GM04503 (cell line): Measurements from ENCODE around the gene NKD2.
"Not testable (repeated sequence)": the region's sequence is repeated elsewhere in the genome, so short reads cannot be mapped to it uniquely, and the experiment has no call there.

Experiments
- DNase-seq: peaks from one replicate; pipeline ENCODE4 v3.0.0-alpha.2; 2012; ENCODE audit warnings: low read depth

Gene NKD2

GRCh38 chr5:1058083-1058945 lies 49.7 kb downstream of the NKD2 start:
- no peak for DNase-seq

DNA sequence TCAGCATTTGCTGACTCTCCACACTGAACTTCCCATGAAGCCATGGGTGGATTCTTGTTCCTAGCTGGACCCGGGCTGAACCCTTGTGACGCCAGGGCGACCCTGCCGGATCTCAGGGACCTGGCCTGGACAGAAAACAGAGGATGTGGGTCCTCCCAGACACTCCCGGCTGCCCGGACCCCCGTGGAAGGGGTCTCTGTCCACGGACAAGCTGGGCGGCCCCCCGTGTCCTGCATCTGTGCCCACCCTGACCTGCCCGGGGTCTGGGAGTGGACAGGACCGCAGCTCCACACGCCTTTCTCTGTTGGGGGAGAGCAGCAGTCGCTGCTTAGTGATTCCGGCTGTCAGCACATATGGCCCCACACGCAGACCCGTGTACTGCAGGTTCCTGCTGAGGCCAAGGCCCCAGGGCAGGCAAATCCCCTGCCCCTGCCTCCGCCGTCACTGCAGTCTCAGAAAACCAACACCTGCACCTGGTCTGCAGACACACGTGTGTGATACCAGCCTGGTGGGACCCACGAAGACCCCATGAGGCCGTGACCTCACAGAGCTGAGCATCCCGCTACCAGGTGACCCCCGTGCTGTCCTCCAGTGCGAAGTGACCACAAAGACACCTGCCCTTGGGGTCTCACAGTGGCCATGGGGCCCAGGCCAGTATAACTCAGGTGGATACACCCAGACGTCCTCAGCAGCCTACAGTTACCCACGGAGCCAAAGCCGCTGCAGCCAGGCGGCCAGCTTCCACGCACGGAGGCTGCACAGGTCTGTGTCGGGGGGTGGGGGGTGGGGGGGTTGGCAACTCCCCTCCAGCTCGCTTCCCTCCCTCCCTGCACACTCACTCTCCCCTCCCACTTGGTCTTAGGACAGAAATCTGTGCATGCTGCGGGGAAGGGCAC lies 50.6 kb downstream of the NKD2 start:
- DNase-seq = no peak

GRCh38 chr5:1059884-1060263 lies 51.3 kb downstream of the NKD2 start:
- no peak for DNase-seq

DNA sequence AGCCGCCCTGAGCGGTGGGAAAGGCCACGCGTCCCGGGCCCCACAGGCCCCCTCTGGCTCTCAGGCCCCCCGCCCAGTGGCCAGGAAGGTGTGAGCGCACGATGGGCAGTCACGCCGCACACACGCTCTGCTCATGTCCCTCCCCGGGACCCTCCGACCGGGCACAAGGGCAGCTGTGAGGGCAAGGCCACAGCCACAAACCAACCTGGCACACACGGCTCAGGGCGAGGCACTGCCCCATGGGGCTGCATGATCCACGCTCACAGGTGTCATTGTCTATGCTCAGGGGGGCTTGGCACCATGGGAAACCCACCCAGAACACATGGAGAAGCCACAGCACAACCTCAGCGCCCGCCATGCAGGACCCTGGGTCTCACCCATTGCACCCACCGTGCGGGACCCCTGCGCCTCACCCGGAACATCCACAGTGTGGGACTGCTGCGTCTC lies 52.0 kb downstream of the NKD2 start:
- no peak for DNase-seq

- DNase-seq = not testable (repeated sequence)
Observed at GRCh38 chr5:1061292-1061691, 52.7 kb downstream of the NKD2 start.

DNA sequence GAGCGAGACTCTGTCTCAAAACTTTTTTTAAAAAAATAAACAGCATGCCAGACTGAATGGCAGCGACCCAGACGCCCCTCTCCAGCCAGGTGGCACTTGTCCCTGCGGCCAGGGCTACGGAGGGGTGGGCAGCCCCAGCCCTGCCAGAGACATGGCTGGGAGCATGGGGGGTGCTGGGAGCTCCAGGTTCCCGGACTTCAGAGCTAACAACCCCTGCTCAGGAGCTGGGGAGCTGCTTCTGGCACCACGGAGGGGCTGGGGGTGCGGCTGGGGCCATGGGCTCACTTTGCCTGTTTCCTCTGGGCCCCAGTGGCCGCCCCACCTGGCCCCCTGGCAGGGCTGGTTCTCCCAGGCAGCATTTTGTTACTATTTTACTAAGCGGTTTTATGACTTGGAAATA lies 53.3 kb downstream of the NKD2 start:
- DNase-seq = no peak

- DNase-seq = no peak
Observed at GRCh38 chr5:1062761-1063568, 54.4 kb downstream of the NKD2 start.

GRCh38 chr5:1063661-1064382 lies 55.2 kb downstream of the NKD2 start:
- no peak for DNase-seq

DNA sequence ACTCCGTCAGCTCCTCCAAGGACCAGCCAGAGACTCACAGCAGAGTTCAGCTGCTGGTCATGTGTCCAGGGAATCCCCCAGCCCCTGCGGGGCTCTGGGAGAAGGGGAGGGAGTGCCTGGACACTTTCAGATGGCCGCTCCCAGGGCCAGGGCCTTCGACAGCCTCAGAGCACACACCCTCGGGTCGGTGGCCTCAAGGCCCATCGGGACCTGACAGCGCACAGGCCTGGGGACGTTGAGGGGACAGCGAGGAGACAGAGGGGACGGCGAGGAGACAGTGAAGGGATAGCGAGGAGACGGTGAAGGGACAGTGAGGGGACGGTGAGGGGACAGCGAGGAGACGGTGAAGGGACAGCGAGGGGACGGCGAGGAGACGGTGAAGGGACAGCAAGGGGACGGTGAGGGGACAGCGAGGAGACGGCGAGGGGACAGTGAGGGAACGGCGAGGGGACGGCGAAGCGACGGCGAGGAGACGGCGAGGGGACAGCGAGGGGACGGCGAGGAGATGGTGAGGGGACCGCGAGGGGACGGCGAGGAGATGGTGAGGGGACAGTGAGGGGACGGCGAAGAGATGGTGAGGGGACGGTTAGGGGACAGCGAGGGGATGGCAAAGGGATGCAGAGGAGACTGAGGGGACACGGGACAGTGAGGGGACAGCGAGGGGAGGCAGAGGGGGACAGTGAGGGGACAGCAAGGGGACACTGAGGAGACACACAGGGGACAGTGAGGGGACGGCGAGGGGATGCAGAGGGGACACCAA lies 56.0 kb downstream of the NKD2 start:
- no peak for DNase-seq

- no peak for DNase-seq
Observed at GRCh38 chr5:1065143-1065750, 56.6 kb downstream of the NKD2 start.

DNA sequence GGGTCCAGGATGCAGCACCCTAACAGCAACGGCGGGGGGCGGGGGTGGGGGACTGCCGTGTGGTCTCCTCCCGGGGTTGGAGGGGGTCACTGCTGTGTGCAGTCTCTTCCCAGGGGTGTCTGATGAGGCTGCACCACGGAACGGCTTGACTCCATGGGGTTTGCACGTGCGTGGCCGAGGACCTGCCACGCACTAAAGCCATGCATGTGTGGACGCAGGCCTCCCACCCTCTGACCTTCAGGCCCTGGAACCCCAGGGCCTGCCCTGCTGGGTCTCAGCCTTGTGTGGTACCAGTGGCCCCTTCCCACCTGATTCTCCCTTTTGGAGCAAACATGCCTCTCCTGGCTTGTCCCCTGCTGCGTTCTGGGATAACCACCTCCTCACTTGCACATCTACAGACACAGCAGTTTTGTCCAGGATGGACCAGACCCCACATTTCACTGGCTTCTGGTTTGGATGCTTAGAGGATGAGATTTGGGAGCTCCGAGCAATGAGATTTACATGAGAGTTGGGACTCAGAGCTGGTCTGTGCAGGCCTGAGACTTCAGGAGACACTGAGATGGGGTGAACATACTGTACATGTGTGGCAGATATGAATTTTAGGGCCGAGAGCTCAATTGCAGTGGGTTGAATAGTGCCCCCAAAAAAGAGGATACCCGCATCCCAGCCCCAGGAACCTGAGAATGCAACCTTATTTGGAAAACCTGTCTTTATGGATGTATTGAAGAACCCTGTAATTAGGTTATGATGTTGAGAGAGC lies 57.5 kb downstream of the NKD2 start:
- DNase-seq = no peak

DNA sequence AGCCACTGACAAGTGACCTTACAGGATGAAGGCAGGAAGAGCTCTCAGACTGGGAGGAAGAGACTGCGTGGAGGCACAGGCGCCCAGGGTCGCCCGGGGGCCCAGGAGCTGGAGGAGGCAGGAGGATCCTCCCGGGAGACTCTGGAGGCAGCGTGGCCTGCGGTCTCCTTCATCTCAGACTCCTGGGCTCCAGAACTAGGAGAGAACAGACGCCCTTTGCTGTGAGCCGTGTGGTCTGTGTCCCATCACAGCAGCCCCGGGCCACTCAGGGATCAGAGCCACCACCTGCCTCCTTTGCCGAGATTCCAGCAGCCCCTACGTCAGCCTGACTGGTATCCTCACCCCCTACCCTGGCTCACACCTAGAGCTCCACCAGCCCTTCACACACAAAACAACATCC lies 58.1 kb downstream of the NKD2 start:
- DNase-seq = no peak

- DNase-seq = no peak
Observed at GRCh38 chr5:1067141-1068121, 58.8 kb downstream of the NKD2 start.

DNA sequence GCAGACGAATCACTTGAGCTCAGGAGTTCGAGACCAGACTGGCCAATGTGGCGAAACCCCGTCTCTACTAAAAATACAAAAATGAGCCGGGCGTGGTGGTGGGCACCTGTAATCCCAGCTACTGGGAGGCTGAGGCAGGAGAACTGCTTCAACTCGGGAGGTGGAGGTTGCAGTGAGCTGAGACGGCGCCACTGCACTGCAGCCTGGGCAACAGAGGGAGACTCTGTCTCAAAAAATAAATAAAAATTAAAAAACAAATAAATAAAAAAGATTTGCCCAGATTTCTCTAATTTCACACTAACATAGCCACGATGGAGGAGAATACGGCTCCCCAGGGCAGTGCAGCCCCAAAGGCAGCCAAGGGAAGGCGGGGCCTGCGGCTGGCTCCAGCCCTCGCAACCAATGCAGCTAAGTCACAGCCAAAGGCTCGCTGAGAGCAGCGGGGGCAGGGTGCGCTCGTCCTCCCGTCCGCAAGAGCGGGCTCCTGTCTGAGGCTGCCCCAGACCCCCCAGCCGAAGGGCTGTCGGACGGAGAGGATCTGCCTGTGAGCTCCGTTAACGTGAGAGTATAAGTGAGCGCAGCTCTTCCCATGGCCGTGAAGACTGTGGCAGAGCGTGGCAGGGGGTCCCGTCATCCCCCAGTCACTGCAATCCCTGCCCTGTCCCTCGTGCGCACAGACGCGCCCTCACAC lies 59.7 kb downstream of the NKD2 start:
- DNase-seq = no peak

DNA sequence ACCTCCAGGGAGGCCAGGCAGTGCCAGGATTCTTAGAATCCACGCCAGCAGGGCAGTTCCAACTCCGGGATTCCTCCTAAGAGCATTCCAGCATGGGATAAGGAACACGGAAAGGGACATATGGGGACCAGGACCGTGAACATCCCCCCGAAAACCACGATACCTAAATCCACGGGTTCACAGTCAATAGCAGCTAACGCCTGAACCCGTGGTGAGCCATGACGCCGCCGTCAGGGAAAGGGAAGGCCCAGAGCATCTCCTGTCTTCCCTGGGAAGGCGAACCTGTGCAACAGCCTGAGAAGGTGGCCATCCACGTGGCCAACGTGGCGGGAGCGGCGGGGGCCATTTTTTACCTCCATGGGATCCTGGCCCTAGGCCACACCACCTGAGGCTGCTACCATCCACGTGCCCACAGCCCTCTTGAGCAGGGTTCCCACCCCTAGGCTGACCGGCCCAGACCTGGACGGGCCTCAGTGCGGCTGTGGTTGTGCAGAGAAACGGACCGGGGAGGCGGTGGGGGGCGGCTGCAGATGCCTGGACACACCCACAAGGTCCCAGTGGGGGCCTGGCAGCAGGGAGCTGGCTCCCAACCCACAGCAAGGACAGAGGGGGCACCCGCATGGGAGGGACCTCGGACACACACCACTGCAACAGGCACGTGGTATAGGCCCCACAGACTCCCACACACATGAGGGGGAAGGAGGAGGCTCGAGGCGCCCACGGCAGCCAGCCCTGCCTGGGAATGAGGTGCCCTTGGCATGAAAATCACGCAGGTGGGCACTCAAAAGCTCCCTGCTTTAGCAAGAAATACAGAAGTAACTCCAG lies 60.5 kb downstream of the NKD2 start:
- no peak for DNase-seq

GRCh38 chr5:1069720-1070088 lies 61.1 kb downstream of the NKD2 start:
- DNase-seq = no peak
